ENCODE measurements around the gene VGLL1. TPM values are rescaled to one million over a fixed set of nuclear protein-coding genes. Genes with fewer than 3 reads are reported as not detected.

VGLL1 gene
- polyA plus RNA-seq, 1 experiment = not detected

GRCh38 chrX:136585262-136585661 lies 53.2 kb downstream of the VGLL1 start:
- POLR2A ChIA-PET = no interaction called here
- no peaks in the 10 kb centered on the region for H3K36me3 ChIP-seq (ENCODE audit: control insufficient read depth, insufficient read depth, low read length)
- CTCF ChIA-PET = interaction anchor here (1.1 kb wide), 1 partner anchor 12 kb away, joined by 3 read pairs; no protein-coding TSS in a partner anchor
- no peak for DNase-seq (ENCODE audit: low read depth)
- H3K4me3 ChIP-seq (ENCODE audit: low read depth, low read length) = no peak overlapping the region
- no peaks in the 10 kb centered on the region for H3K27me3 ChIP-seq (ENCODE audit: control insufficient read depth, insufficient read depth, low read length)
- TF ChIP-seq CTCF (IDR thresholded peaks at IDR 0.05; ENCODE audit: insufficient read depth, low read depth, low read length) = no peak

GRCh38 chrX:136585960-136586359 lies 53.9 kb downstream of the VGLL1 start:
- ChIA-PET POLR2A (no interaction called here), CTCF (no interaction called here)
- TF ChIP-seq CTCF (IDR thresholded peaks at IDR 0.05; ENCODE audit: insufficient read depth, low read depth, low read length) = no peak
- no peaks in the 10 kb centered on the region for H3K36me3 ChIP-seq (ENCODE audit: control insufficient read depth, insufficient read depth, low read length)
- DNase-seq (ENCODE audit: low read depth) = no peak
- no peak overlapping the region for H3K4me3 ChIP-seq (ENCODE audit: low read depth, low read length)
- no peaks in the 10 kb centered on the region for H3K27me3 ChIP-seq (ENCODE audit: control insufficient read depth, insufficient read depth, low read length)

- POLR2A ChIA-PET = no interaction called here
- H3K36me3 ChIP-seq (ENCODE audit: control insufficient read depth, insufficient read depth, low read length) = no peaks in the 10 kb centered on the region
- TF ChIP-seq CTCF (IDR thresholded peaks at IDR 0.05; ENCODE audit: insufficient read depth, low read depth, low read length) = no peak
- CTCF ChIA-PET = no interaction called here
- H3K27me3 ChIP-seq (ENCODE audit: control insufficient read depth, insufficient read depth, low read length) = no peaks in the 10 kb centered on the region
- DNase-seq (ENCODE audit: low read depth) = no peak
- H3K4me3 ChIP-seq (ENCODE audit: low read depth, low read length) = no peak overlapping the region
These were observed 54.4 kb downstream of the VGLL1 start for GRCh38 chrX:136586386-136586785.

GRCh38 chrX:136587532-136587931 lies 55.5 kb downstream of the VGLL1 start:
- ChIA-PET CTCF (no interaction called here), POLR2A (no interaction called here)
- H3K4me3 ChIP-seq (ENCODE audit: low read depth, low read length) = no peak overlapping the region

GRCh38 chrX:136588036-136588435 lies 56.0 kb downstream of the VGLL1 start:
- no peaks in the 10 kb centered on the region for H3K36me3 ChIP-seq (ENCODE audit: control insufficient read depth, insufficient read depth, low read length)
- POLR2A ChIA-PET = no interaction called here
- no peak for TF ChIP-seq CTCF (IDR thresholded peaks at IDR 0.05; ENCODE audit: insufficient read depth, low read depth, low read length)
- H3K27me3 ChIP-seq (ENCODE audit: control insufficient read depth, insufficient read depth, low read length) = no peaks in the 10 kb centered on the region
- H3K4me3 ChIP-seq (ENCODE audit: low read depth, low read length) = no peak overlapping the region
- no peak for DNase-seq (ENCODE audit: low read depth)
- CTCF ChIA-PET = no interaction called here

More at GRCh38 chrX:136587532-136587931, 55.5 kb downstream of the VGLL1 start:
- Histone ChIP-seq H3K27me3 (ENCODE audit: control insufficient read depth, insufficient read depth, low read length) (no peaks in the 10 kb centered on the region), H3K36me3 (ENCODE audit: control insufficient read depth, insufficient read depth, low read length) (no peaks in the 10 kb centered on the region)
- no peak for DNase-seq (ENCODE audit: low read depth)
- TF ChIP-seq CTCF (IDR thresholded peaks at IDR 0.05; ENCODE audit: insufficient read depth, low read depth, low read length) = no peak
